Activated CD8-positive, alpha-beta memory T cell treated with anti-CD3 and anti-CD28 coated beads, Interleukin-2, amount 10 ng/mL, durations not matched to agents 7 days and 5 days (primary cell): Measurements from ENCODE around the gene ACAT2. TPM values are rescaled to one million over a fixed set of nuclear protein-coding genes. Genes with fewer than 3 reads are reported as not detected.
A peak's percentile ranks its signal among the peaks of the same experiment; 100 is the strongest.

Experiments used
- ATAC-seq: fragments of 150-1000 bp; cut with Tn5 transposase; one replicate; pipeline ENCODE4 v1.10.0; 2021; ENCODE audit warnings: moderate library complexity
- CTCF ChIA-PET: fragments of 350-600 bp; sonication (Branson Sonifier 250); formaldehyde crosslinking; loops from one replicate; lab custom pipeline; 2021; ENCODE audit warnings: antibody characterized with exemption; lab: Charles Lee
- DNase-seq: peaks from one replicate; pipeline ENCODE4 v3.0.0-alpha.2; 2020
- H3K27ac Mint-ChIP-seq: one replicate; pipeline ENCODE4 v1.8.0; 2021; ENCODE audit warnings: mild to moderate bottlenecking, mixed read lengths
- H3K27me3 Mint-ChIP-seq: one replicate; pipeline ENCODE4 v1.8.0; 2021; ENCODE audit warnings: mixed read lengths
- H3K36me3 Mint-ChIP-seq: one replicate; pipeline ENCODE4 v1.8.0; 2021; ENCODE audit warnings: mild to moderate bottlenecking, mixed read lengths
- H3K4me1 Mint-ChIP-seq: one replicate; pipeline ENCODE4 v1.8.0; 2021; ENCODE audit warnings: mixed read lengths
- H3K4me3 Mint-ChIP-seq: one replicate; pipeline ENCODE4 v1.8.0; 2021; ENCODE audit warnings: mild to moderate bottlenecking, moderate library complexity, mixed read lengths
- H3K9me3 Mint-ChIP-seq: one replicate; pipeline ENCODE4 v1.8.0; 2022; ENCODE audit warnings: low read depth, mixed read lengths
- total RNA-seq, 2 experiments: library from RNA; stranded (reverse); gene quantifications; one replicate each; pipeline ENCODE4 v1.2.3, GENCODE V29; 2021

Gene ACAT2
- total RNA-seq, 2 experiments from 2014 or later, result 95.4 to 128 TPM

- DNase-seq (peak; percentile 55), ATAC-seq (no peak)
- Mint-ChIP-seq H3K27ac (peak overlapping the region; percentile 97), H3K9me3 (no peaks in the 10 kb centered on the region), H3K27me3 (no peaks in the 10 kb centered on the region), H3K4me1 (peaks cover 42% of the 10 kb centered on the region), H3K4me3 (peak overlapping the region; percentile 97), H3K36me3 (peaks cover 42% of the 10 kb centered on the region)
- CTCF ChIA-PET, result interaction anchor here (0.8 to 2.9 kb wide), 7 partner anchors 9 to 70 kb away, joined by 3 to 10 read pairs (median 3); partner anchors contain the start of genes SOD2 and WTAP
These were observed 544 bp upstream of the ACAT2 start for GRCh38 chr6:159761129-159761872.

DNA sequence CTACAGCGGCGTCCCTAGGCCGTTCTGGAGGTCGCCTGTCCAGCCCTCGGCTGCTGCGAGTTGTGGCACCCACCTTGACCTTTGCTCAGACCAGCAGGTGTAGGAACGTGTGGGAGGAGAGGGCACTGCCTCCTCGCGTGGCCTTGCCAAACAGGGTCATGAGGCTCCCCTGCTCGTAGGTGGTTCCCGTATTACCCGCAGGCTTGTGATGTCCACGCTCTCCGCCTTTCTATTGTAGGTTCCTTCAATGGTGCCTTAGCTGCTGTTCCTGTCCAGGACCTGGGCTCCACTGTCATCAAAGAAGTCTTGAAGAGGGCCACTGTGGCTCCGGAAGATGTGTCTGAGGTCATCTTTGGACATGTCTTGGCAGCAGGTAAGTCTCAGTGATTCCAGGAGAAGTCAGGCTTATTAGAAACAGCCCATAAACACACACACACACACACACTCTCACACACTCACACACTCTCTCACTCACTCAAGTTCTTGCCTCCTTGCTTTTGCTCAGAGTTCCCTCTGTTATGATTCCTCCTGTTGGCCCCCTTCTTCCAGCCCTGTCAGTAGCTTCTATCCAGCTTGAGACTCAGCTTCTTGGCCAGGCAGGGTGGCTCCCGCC is 942 bp downstream of the ACAT2 start:
- DNase-seq (no peak), ATAC-seq (peak; percentile 2)
- Mint-ChIP-seq H3K9me3 (no peaks in the 10 kb centered on the region), H3K27me3 (no peaks in the 10 kb centered on the region), H3K4me3 (peak overlapping the region; percentile 97), H3K27ac (peak overlapping the region; percentile 97), H3K36me3 (peaks cover 52% of the 10 kb centered on the region), H3K4me1 (peaks cover 42% of the 10 kb centered on the region)
- CTCF ChIA-PET, result interaction anchor here (1.6 kb wide), 2 partner anchors 9 to 27 kb away, joined by 3 to 7 read pairs; partner anchors contain the start of genes MRPL18 and TCP1

DNA sequence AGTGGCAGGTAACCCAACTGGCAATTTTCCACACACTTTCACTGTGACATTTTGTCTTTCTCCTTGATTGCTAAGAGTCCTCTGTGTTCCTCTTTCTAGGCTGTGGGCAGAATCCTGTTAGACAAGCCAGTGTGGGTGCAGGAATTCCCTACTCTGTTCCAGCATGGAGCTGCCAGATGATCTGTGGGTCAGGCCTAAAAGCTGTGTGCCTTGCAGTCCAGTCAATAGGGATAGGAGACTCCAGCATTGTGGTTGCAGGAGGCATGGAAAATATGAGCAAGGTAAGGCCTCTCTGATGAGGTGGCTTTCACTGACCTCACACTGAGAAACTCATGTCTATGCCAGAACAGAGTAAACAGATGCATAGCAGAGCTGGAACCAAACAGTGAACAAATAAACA is 5.1 kb downstream of the ACAT2 start:
- Mint-ChIP-seq H3K27me3 (no peaks in the 10 kb centered on the region), H3K27ac (no peak overlapping the region), H3K4me3 (no peak overlapping the region), H3K9me3 (peaks cover 2% of the 10 kb centered on the region), H3K4me1 (peaks cover 21% of the 10 kb centered on the region), H3K36me3 (peaks cover 73% of the 10 kb centered on the region)
- DNase-seq (no peak), ATAC-seq (no peak)
- CTCF ChIA-PET, result no interaction called here

GRCh38 chr6:159769470-159769869 is 7.6 kb downstream of the ACAT2 start:
- DNase-seq (no peak), ATAC-seq (no peak)
- no peaks in the 10 kb centered on the region for H3K27me3 Mint-ChIP-seq
- CTCF ChIA-PET, result no interaction called here
- peaks cover 77% of the 10 kb centered on the region for H3K36me3 Mint-ChIP-seq
- no peak overlapping the region for H3K4me3 Mint-ChIP-seq
- peaks cover 2% of the 10 kb centered on the region for H3K9me3 Mint-ChIP-seq
- no peak overlapping the region for H3K27ac Mint-ChIP-seq
- H3K4me1 Mint-ChIP-seq, result peaks cover 9% of the 10 kb centered on the region

DNA sequence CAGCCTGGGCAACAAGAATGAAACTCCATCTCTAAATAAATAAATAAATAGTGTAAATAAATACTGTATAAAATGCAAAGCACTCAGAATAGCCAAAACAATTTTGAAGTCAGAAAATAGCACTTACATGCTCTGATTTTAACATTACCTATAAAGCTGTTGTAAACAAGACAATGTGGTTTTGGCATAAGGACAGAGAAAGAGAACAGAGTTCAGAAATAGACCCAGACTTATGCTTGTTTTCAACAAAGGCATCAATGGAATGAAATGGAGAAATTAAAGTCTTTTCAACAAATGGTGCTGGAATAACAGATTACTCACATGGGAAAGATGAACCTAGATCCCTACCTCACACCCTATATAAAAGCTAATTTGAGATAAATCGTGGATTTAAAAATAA is 10.4 kb downstream of the ACAT2 start:
- Mint-ChIP-seq H3K9me3 (peaks cover 2% of the 10 kb centered on the region), H3K4me1 (peaks cover 2% of the 10 kb centered on the region), H3K27me3 (no peaks in the 10 kb centered on the region), H3K27ac (no peak overlapping the region), H3K36me3 (peaks cover 76% of the 10 kb centered on the region), H3K4me3 (no peak overlapping the region)
- CTCF ChIA-PET, result interaction anchor here (0.8 to 1.1 kb wide), 3 partner anchors 10 to 15 kb away, joined by 3 read pairs; partner anchors contain the start of gene ACAT2
- DNase-seq (no peak), ATAC-seq (no peak)

DNA sequence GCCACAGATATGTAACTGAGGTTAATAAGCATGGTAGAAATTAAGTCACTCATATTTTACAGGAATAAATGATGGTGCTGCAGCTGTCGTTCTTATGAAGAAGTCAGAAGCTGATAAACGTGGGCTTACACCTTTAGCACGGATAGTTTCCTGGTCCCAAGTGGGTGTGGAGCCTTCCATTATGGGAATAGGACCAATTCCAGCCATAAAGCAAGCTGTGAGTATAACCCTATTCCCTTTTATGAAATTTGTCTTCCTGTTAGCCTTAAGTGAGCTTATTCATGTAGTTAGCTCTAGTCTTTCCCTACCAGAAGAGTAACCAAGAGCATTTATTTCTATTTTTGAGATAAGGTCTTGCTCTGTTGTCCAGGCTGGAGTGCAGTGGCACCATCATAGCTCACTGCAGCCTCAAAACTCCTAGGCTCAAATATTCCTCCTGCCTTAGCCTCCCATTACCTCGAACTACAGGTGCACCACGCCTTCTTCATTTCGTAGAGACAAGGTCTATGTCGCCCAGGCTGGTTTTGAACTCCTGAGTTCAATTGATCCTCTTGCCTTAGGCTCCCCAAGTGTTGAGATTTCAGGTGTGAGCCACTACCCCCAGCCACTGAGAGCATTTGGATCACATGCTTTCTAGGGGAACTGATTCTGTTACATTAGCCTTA is 15.5 kb downstream of the ACAT2 start:
- Mint-ChIP-seq H3K27ac (no peak overlapping the region), H3K36me3 (peaks cover 72% of the 10 kb centered on the region), H3K4me1 (peaks cover 9% of the 10 kb centered on the region), H3K4me3 (no peak overlapping the region), H3K27me3 (no peaks in the 10 kb centered on the region), H3K9me3 (no peaks in the 10 kb centered on the region)
- CTCF ChIA-PET, result no interaction called here
- DNase-seq (no peak), ATAC-seq (peak; percentile 12)

DNA sequence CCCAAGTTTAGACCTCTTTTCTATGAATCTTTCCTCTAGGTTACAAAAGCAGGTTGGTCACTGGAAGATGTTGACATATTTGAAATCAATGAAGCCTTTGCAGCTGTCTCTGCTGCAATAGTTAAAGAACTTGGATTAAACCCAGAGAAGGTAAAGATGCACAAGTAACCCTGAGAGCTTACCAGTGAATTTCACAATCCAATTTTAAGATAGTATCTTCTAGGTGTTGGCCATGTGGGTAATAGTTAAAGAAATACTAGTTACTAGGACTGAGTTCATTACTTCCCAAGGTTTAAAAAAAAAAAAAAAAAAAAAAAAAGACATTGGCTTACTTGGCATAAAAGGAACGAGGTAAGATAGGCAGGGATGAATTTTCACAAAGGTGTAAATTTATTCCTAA is 16.3 kb downstream of the ACAT2 start:
- Mint-ChIP-seq H3K27ac (no peak overlapping the region), H3K4me3 (no peak overlapping the region), H3K4me1 (peaks cover 16% of the 10 kb centered on the region), H3K9me3 (no peaks in the 10 kb centered on the region), H3K36me3 (peaks cover 75% of the 10 kb centered on the region), H3K27me3 (no peaks in the 10 kb centered on the region)
- CTCF ChIA-PET, result no interaction called here
- no peak for DNase-seq
- no peak for ATAC-seq

- Mint-ChIP-seq H3K4me1 (peaks cover 19% of the 10 kb centered on the region), H3K9me3 (no peaks in the 10 kb centered on the region), H3K4me3 (no peak overlapping the region), H3K36me3 (peaks cover 75% of the 10 kb centered on the region), H3K27me3 (no peaks in the 10 kb centered on the region), H3K27ac (no peak overlapping the region)
- DNase-seq (no peak), ATAC-seq (no peak)
- CTCF ChIA-PET, result no interaction called here
These were observed 16.8 kb downstream of the ACAT2 start for GRCh38 chr6:159778542-159779103.

- H3K4me3 Mint-ChIP-seq, result peak overlapping the region; percentile 95
- H3K4me1 Mint-ChIP-seq, result peaks cover 58% of the 10 kb centered on the region
- peak overlapping the region; percentile 97 for H3K27ac Mint-ChIP-seq
- H3K27me3 Mint-ChIP-seq, result no peaks in the 10 kb centered on the region
- CTCF ChIA-PET, result interaction anchor here (0.9 to 3.6 kb wide), 6 partner anchors 16 to 97 kb away, joined by 3 to 19 read pairs (median 3); partner anchors contain the start of genes SOD2 and WTAP
- H3K36me3 Mint-ChIP-seq, result peaks cover 62% of the 10 kb centered on the region
- H3K9me3 Mint-ChIP-seq, result no peaks in the 10 kb centered on the region
- ATAC-seq (no peak), DNase-seq (peak; percentile 60)
These were observed 26.4 kb downstream of the ACAT2 start for GRCh38 chr6:159788276-159788675.

GRCh38 chr6:159788753-159789376 is 27.0 kb downstream of the ACAT2 start:
- CTCF ChIA-PET, result interaction anchor here (0.9 to 3.6 kb wide), 9 partner anchors 8 to 97 kb away, joined by 3 to 19 read pairs (median 5); partner anchors contain the start of genes SOD2 and WTAP
- DNase-seq (peak; percentile 64), ATAC-seq (peak; percentile 0)
- Mint-ChIP-seq H3K9me3 (no peaks in the 10 kb centered on the region), H3K4me1 (peaks cover 58% of the 10 kb centered on the region), H3K4me3 (peak overlapping the region; percentile 95), H3K27me3 (no peaks in the 10 kb centered on the region), H3K36me3 (peaks cover 60% of the 10 kb centered on the region), H3K27ac (peak overlapping the region; percentile 97)

GRCh38 chr6:159789377-159790148 is 27.7 kb downstream of the ACAT2 start, which contains the start of gene TCP1:
Gene TCP1, minus strand, starts transcription at chr6:159789602. Its CDS starts 134 bp downstream, at chr6:159789468.
- CTCF ChIA-PET, result interaction anchor here (0.9 to 3.6 kb wide), 9 partner anchors 9 to 673 kb away, joined by 3 to 19 read pairs (median 6); partner anchors contain the start of genes SOD2 and WTAP
- H3K9me3 Mint-ChIP-seq, result no peaks in the 10 kb centered on the region
- peak within 1 kb of the TSS; percentile 95 for H3K4me3 Mint-ChIP-seq
- DNase-seq (peak; percentile 100), ATAC-seq (peak; percentile 80)
- H3K4me1 Mint-ChIP-seq, result peaks cover 61% of the 10 kb centered on the region
- no peaks in the 10 kb centered on the region for H3K27me3 Mint-ChIP-seq
- H3K27ac Mint-ChIP-seq, result peak within 1 kb of the TSS; percentile 97
- peaks cover 63% of the 10 kb centered on the region for H3K36me3 Mint-ChIP-seq
